Retina (tissue), 1 donor: ENCODE measurements around the gene KLC3.
"Not testable (repeated sequence)": the region's sequence is repeated elsewhere in the genome, so short reads cannot be mapped to it uniquely, and the experiment has no call there.

ENCODE experiments used
- DNase-seq: peaks from one replicate; pipeline ENCODE4 v3.0.0-alpha.2; 2016

KLC3 gene

GRCh38 chr19:45340232-45340898, at the start of gene KLC3:
Gene KLC3, plus strand, starts transcription at chr19:45340750. Its CDS starts 4,792 bp downstream, at chr19:45345542.
- no peak for DNase-seq

GRCh38 chr19:45291834-45292233, 48.7 kb upstream of the KLC3 start:
- DNase-seq, result no peak

DNA sequence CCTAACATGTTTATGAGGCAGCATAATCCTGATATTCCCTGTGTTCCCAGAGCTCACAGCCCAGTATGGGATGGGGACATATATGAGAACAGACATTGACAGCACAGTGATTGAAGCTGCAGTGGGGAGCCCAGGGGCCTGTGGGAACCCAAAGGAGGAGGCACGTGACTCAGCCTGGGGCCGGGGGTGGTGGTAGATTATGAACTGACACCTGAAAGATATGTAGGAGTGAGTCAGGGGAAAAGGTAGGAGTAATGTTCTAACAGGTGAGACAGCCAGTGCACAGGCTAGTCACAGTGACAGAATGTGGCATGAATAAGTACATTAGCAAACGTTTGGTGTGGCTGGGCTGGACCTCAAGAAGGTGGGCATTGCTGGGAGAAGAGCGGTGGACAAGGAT, 46.9 kb upstream of the KLC3 start:
- no peak for DNase-seq

- DNase-seq, result peak; percentile 40
Measured at GRCh38 chr19:45294291-45295029, 46.1 kb upstream of the KLC3 start.

GRCh38 chr19:45295873-45296272, 44.7 kb upstream of the KLC3 start:
- no peak for DNase-seq

GRCh38 chr19:45296355-45296754, 44.2 kb upstream of the KLC3 start:
- no peak for DNase-seq

DNA sequence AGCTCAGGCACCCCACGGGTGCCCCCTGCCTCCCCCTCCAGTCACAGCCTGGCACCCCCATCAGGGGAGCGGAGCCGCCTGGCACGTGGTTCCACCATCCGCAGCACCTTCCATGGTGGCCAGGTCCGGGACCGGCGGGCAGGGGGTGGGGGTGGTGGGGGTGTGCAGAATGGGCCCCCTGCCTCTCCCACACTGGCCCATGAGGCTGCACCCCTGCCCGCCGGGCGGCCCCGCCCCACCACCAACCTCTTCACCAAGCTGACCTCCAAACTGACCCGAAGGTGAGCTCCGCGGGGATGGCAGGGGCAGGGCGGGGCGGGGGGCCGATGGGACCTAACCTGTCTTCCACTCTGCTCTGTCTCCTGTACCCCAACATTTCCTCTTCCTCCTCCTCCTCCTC, 42.9 kb upstream of the KLC3 start:
- DNase-seq, result no peak

GRCh38 chr19:45298264-45298663, 42.3 kb upstream of the KLC3 start:
- no peak for DNase-seq

- no peak for DNase-seq
Measured at GRCh38 chr19:45299719-45300118, 40.8 kb upstream of the KLC3 start.

GRCh38 chr19:45302416-45302815, 38.1 kb upstream of the KLC3 start:
- no peak for DNase-seq

DNA sequence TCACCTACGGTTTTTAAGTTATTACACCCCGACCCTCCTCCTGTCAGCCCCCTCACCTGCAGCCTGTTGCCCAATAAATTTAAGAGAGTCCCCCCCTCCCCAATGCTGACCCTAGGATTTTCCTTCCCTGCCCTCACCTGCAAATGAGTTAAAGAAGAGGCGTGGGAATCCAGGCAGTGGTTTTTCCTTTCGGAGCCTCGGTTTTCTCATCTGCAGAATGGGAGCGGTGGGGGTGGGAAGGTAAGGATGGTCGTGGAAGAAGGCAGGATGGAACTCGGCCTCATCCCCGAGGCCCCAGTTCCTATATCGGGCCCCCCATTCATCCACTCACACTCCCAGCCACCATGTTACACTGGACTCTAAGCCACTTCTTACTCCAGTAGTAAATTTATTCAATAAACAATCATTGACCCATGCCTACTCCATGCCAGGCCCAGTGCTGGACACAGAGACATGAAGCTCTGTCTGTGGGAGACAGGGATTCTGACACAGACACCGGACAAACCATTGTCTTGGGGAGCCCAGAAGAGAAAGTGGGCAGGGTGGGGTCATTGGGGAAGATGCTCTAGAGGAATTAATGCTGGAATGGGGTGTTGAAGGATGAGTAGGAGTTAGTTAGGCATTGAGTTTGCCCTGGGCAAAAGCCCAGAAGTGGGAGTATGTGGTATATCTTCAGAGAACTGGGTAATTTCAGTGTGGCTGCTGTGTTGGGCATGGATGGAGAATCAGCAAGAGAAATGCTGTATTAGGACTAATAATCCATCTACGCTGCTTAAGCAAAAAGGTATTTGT, 37.1 kb upstream of the KLC3 start:
- no peak for DNase-seq

GRCh38 chr19:45304141-45304926, 36.2 kb upstream of the KLC3 start:
- DNase-seq, result no peak

- DNase-seq, result no peak
Measured at GRCh38 chr19:45305007-45305406, 35.5 kb upstream of the KLC3 start.

DNA sequence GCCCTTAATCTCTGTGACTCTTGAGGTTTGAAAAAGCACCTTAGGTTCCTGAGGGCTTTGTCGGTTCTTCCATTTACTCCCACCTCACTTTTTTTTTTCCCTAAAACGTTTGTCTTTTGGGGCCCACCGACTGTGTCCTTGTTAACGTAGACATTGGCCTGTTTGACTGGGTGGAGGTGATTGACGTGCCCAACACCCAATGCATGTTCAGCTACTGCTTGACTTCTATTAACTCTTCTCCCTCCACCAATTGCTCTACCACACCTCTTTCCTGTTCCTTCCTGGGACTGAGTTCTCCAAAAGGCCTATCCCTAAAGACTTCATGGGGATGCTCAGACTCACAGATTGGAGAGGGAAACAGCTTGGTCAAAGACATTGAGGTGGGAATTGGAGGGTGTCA, 35.1 kb upstream of the KLC3 start:
- DNase-seq, result no peak

DNA sequence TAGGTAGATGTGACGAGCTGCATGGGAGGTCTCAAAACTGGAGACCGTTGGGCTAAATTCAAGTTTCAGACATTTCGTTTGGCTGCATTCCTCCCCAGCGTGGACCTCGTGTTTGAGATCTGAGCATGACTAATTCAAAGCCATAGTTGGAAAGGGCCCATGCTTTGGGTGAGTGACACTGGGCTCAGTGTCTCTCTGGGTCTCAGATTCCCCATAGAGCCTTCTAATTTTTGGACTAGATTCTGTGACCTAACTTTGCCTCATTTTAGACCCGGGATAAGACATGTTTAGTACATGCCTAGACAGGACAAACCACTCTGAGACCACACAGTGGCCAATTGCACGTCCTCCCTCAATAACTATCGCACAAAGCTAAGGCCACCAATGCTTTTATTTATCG, 34.5 kb upstream of the KLC3 start:
- DNase-seq, result no peak

- no peak for DNase-seq
Measured at GRCh38 chr19:45306518-45307027, 34.0 kb upstream of the KLC3 start.

DNA sequence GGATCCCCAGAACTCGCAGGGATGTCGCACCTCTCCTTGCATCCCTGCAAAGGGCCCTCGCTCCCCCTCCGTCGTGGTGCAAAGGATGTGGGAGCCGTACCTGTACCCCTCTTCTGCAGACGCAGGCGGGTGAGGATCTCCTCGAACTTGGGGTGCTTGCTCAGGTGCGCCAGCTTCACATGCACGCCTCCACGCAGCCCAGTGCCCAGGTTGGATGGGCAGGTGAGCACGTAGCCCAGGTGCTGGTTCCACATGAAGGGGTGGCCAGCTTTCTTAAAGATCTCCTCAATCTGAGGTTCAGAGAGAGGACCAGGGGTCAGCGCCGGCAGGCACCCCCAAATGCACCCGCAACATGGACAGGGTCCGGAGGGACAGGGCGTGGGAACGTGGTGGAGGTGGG, 33.2 kb upstream of the KLC3 start:
- DNase-seq, result no peak

DNA sequence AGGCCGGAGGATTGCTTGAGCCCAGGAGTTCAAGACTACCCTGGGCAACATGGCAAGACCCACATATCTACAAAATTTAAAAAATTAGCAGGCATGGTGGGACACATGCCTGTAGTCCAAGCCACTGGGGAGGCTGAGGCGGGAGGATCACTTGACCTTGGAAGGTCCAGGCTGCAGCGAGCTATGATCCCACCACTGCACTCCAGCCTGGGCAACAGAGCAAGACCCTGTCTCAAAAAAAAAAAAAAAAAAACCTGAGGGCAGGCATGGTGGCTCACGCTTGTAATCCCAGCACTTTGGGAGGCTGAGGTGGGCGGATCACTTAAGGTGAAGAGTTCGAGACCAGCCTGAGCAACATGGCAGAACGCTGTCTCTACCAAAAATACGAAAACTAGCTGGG, 31.2 kb upstream of the KLC3 start:
- not testable (repeated sequence) for DNase-seq

DNA sequence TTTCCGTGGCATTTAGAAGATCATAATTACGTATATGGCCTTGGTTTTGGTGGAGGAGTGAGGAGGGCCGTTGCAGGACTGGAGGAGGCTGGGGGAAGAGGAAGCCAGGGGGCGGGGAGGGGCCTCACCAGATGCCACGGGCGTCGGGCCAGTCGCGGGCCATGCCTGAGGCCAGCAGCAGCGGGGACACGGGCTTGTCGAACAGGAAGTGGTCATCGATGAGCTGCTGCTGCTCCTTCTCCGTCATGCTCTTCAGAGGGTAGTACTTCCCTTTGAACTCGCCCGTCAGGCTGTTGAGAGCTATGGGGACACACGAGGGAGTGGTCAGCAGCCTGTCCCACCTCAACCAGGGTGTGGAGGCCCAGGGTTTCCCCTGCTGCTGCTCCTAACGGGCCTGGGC, 28.9 kb upstream of the KLC3 start:
- no peak for DNase-seq

- not testable (repeated sequence) for DNase-seq
Measured at GRCh38 chr19:45312285-45312684, 28.3 kb upstream of the KLC3 start.

DNA sequence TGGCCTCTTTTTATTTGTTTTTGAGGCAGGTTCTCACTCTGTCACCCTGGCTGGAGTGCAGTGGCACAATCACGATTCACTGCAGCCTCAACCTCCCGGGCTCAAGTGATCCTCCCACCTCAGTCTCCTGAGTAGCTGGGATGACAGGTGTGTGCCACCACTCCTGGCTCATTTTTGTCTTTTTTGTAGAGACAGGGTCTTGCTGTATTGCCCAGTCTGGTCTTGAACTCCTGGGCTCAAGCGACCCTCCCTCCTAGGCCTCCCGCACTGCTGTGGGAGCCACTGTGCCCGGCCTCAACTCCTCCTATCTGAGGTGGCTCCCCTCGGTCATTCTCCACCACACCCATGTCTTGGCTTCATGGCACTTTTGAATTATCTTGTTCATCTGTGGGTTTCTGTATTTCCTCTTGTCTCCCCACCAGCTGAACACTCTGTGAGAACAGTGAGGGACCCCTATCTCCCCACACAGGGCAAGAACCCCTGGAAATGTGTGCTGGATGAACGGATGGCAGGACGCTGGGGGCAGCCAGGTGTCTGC, 25.8 kb upstream of the KLC3 start:
- no peak for DNase-seq

- DNase-seq, result no peak
Measured at GRCh38 chr19:45315304-45315703, 25.2 kb upstream of the KLC3 start.
